Trophoblast cell (in vitro differentiated cells and primary cell): ENCODE data around the gene ENO2.

Source experiments
- DNase-seq, 2 donors: peaks; one replicate each; pipeline ENCODE4 v3.0.0-alpha.2; 2016
- H2AFZ ChIP-seq: 2 replicates; pipeline ENCODE4 v1.6.1; 2013; ENCODE audit warnings: low read length, moderate library complexity, mild to moderate bottlenecking; ENCODE audit not compliant: insufficient read depth, poor library complexity
- H2AK5ac ChIP-seq: 2 replicates; pipeline ENCODE4 v1.6.1; 2013; ENCODE audit warnings: mild to moderate bottlenecking, low read length
- H2BK120ac ChIP-seq: 2 replicates; pipeline ENCODE4 v1.6.1; 2013; ENCODE audit warnings: low read length, mild to moderate bottlenecking, moderate library complexity; ENCODE audit not compliant: insufficient read depth, poor library complexity
- H2BK12ac ChIP-seq: 2 replicates; pipeline ENCODE4 v1.6.1; 2013; ENCODE audit warnings: mild to moderate bottlenecking, low read length, moderate library complexity
- H2BK5ac ChIP-seq: 2 replicates; pipeline ENCODE4 v1.6.1; 2013; ENCODE audit warnings: low read length, low read depth, moderate library complexity, mild to moderate bottlenecking; ENCODE audit not compliant: poor library complexity
- H3K14ac ChIP-seq: 2 replicates; pipeline ENCODE4 v1.6.1; 2013; ENCODE audit warnings: mild to moderate bottlenecking, low read length
- H3K18ac ChIP-seq: 2 replicates; pipeline ENCODE4 v1.6.1; 2013; ENCODE audit warnings: mild to moderate bottlenecking, low read length
- H3K23ac ChIP-seq: 2 replicates; pipeline ENCODE4 v1.6.1; 2013; ENCODE audit warnings: low read length
- H3K27ac ChIP-seq: 2 replicates; pipeline ENCODE4 v1.5.1; 2013; ENCODE audit warnings: low read depth, mild to moderate bottlenecking, inconsistent platforms, low read length, moderate library complexity
- H3K27me3 ChIP-seq: 2 replicates; pipeline ENCODE4 v1.6.1; 2013; ENCODE audit warnings: inconsistent platforms, mild to moderate bottlenecking, low read length, moderate library complexity; ENCODE audit not compliant: insufficient read depth
- H3K36me3 ChIP-seq, 2 experiments: 1 replicate in 1 of 2; 2 replicates in 1 of 2; pipeline ENCODE4 v1.6.1; 2013; ENCODE audit warnings: low read length in 2 of 2, mild to moderate bottlenecking in 2 of 2, moderate library complexity in 1 of 2; ENCODE audit not compliant: insufficient read depth in 2 of 2, control insufficient read depth in 1 of 2
- H3K4ac ChIP-seq: 2 replicates; pipeline ENCODE4 v1.6.1; 2013; ENCODE audit warnings: low read depth, mild to moderate bottlenecking, low read length, moderate library complexity
- H3K4me1 ChIP-seq, 2 experiments: 1 replicate in 1 of 2; 2 replicates in 1 of 2; pipeline ENCODE4 v1.6.1; 2013; ENCODE audit warnings: low read length in 2 of 2, mild to moderate bottlenecking in 2 of 2, moderate library complexity in 1 of 2; ENCODE audit not compliant: insufficient read depth in 2 of 2, control insufficient read depth in 1 of 2
- H3K4me2 ChIP-seq: 2 replicates; pipeline ENCODE4 v1.6.1; 2013; ENCODE audit warnings: inconsistent platforms, mild to moderate bottlenecking, low read length, moderate library complexity
- H3K4me3 ChIP-seq: 2 replicates; pipeline ENCODE4 v1.5.1; 2013; ENCODE audit warnings: mild to moderate bottlenecking, low read depth, low read length, inconsistent platforms
- H3K79me1 ChIP-seq: one replicate; pipeline ENCODE4 v1.6.1; 2013; ENCODE audit warnings: low read length
- H3K79me2 ChIP-seq: 2 replicates; pipeline ENCODE4 v1.6.1; 2013; ENCODE audit warnings: low read length, mild to moderate bottlenecking; ENCODE audit not compliant: control insufficient read depth, insufficient read depth, poor library complexity
- H3K9ac ChIP-seq: 2 replicates; pipeline ENCODE4 v1.6.1; 2013; ENCODE audit warnings: mild to moderate bottlenecking, low read length
- H3K9me3 ChIP-seq: 2 replicates; pipeline ENCODE4 v1.6.1; 2013; ENCODE audit warnings: low read depth, mild to moderate bottlenecking, control low read depth, inconsistent platforms, low read length; ENCODE audit not compliant: insufficient read depth
- H4K12ac ChIP-seq: 2 replicates; pipeline ENCODE4 v1.6.1; 2013; ENCODE audit warnings: low read depth, mild to moderate bottlenecking, low read length, moderate library complexity
- H4K8ac ChIP-seq: 2 replicates; pipeline ENCODE4 v1.6.1; 2013; ENCODE audit warnings: low read depth, mild to moderate bottlenecking, low read length, moderate library complexity
- H4K91ac ChIP-seq: one replicate; pipeline ENCODE4 v1.6.1; 2013; ENCODE audit warnings: low read depth, mild to moderate bottlenecking, low read length, moderate library complexity
- WGBS: extraction: QIAGEN DNeasy Blood & Tissue Kit; methylation state at CpG from one replicate; pipeline ENCODE4 v1.1.7; 2013; ENCODE audit warnings: missing lambda C conversion rate; ENCODE audit not compliant: insufficient read length, insufficient coverage; ENCODE audit errors: extremely low coverage; 5-methylcytosine and 5-hydroxymethylcytosine counted together

ENO2 gene

GRCh38 chr12:6958609-6959057, 44.3 kb downstream of the ENO2 start:
- no peak overlapping the region for H3K4me2 ChIP-seq
- no peak overlapping the region for H2AFZ ChIP-seq
- peaks cover 12 to 16% of the 10 kb centered on the region in 2 experiments for H3K36me3 ChIP-seq
- peaks cover 2% of the 10 kb centered on the region for H3K9me3 ChIP-seq
- no peak overlapping the region for H3K14ac ChIP-seq
- H3K79me1 ChIP-seq, result peaks cover 23% of the 10 kb centered on the region
- WGBS, result no CpG with 5 or more reads among the region's 10 CpGs
- H3K4ac ChIP-seq, result no peak overlapping the region
- peaks cover 6 to 14% of the 10 kb centered on the region in 2 experiments for H3K4me1 ChIP-seq
- H3K18ac ChIP-seq, result no peak overlapping the region
- H2BK120ac ChIP-seq, result no peak overlapping the region
- no peak overlapping the region for H4K8ac ChIP-seq
- no peak overlapping the region for H2AK5ac ChIP-seq
- H3K79me2 ChIP-seq, result peaks cover 11% of the 10 kb centered on the region
- H3K9ac ChIP-seq, result no peak overlapping the region
- no peak overlapping the region for H3K4me3 ChIP-seq
- H4K12ac ChIP-seq, result no peak overlapping the region
- no peak overlapping the region for H2BK5ac ChIP-seq
- no peak overlapping the region for H4K91ac ChIP-seq
- H3K27me3 ChIP-seq, result no peaks in the 10 kb centered on the region
- no peak overlapping the region for H3K27ac ChIP-seq
- no peak overlapping the region for H2BK12ac ChIP-seq
- H3K23ac ChIP-seq, result no peak overlapping the region
- DNase-seq, result no peak

DNA sequence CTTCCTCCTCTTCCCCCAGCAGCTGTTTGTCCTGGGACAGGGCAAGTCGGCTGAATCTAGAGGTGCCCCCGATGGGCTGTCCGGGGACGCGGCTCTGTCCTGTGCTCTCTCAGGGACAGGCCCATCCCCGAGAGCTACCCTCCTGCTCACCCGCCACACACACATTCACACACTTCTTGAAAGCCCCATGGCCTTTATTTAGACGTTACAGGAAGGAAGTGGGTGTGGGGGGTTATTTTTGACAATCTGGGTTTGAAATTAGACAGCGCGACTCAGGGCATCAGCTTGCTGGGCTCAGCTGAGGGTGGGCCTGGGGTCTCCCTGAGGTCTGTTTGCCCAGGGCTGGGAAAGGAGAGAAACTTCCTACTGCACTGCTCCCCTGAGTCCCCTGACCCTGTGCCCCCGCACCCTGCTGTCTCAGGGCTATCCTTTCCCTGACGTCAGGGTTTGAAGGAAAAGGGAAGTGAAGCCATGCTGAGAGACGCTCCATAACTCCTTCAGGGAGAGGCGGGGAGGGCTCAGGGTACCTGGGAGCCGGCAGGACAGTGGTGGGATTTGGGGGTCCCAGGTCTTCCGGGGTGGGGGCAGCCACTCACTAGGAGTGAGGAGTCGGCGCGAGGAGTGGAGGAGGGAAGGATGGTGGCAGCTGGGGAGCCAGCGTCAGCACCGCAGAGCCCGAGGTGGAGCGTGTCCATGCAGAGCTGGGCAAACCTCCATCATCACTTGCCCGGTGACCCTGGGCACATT, 44.9 kb downstream of the ENO2 start:
- no peak overlapping the region for H2AFZ ChIP-seq
- no peak overlapping the region for H4K12ac ChIP-seq
- peaks cover 14% of the 10 kb centered on the region for H3K79me2 ChIP-seq
- H2BK5ac ChIP-seq, result no peak overlapping the region
- H3K18ac ChIP-seq, result no peak overlapping the region
- H3K4me1 ChIP-seq, result peaks cover 6 to 16% of the 10 kb centered on the region in 2 experiments
- no peak overlapping the region for H3K4me2 ChIP-seq
- H3K9me3 ChIP-seq, result peaks cover 2% of the 10 kb centered on the region
- H4K91ac ChIP-seq, result no peak overlapping the region
- peaks cover 14 to 16% of the 10 kb centered on the region in 2 experiments for H3K36me3 ChIP-seq
- peaks cover 26% of the 10 kb centered on the region for H3K79me1 ChIP-seq
- H3K14ac ChIP-seq, result no peak overlapping the region
- H2AK5ac ChIP-seq, result no peak overlapping the region
- no peak overlapping the region for H3K4me3 ChIP-seq
- no CpG with 5 or more reads among the region's 24 CpGs for WGBS
- no peak overlapping the region for H4K8ac ChIP-seq
- no peak overlapping the region for H2BK120ac ChIP-seq
- H3K9ac ChIP-seq, result no peak overlapping the region
- peak in 1 of 2 donors; percentile 21 for DNase-seq
- H3K23ac ChIP-seq, result no peak overlapping the region
- no peak overlapping the region for H2BK12ac ChIP-seq
- H3K4ac ChIP-seq, result no peak overlapping the region
- no peak overlapping the region for H3K27ac ChIP-seq
- no peaks in the 10 kb centered on the region for H3K27me3 ChIP-seq

- H4K8ac ChIP-seq, result no peak overlapping the region
- no peak overlapping the region for H3K4me3 ChIP-seq
- no peak for DNase-seq
- no peak overlapping the region for H3K23ac ChIP-seq
- no peak overlapping the region for H3K27ac ChIP-seq
- no peak overlapping the region for H3K9ac ChIP-seq
- no peak overlapping the region for H2AK5ac ChIP-seq
- H3K79me1 ChIP-seq, result peaks cover 26% of the 10 kb centered on the region
- H4K12ac ChIP-seq, result no peak overlapping the region
- H2BK12ac ChIP-seq, result no peak overlapping the region
- no CpG with 5 or more reads among the region's 26 CpGs for WGBS
- no peak overlapping the region for H2BK5ac ChIP-seq
- H2BK120ac ChIP-seq, result no peak overlapping the region
- H3K79me2 ChIP-seq, result peaks cover 19% of the 10 kb centered on the region
- no peak overlapping the region for H2AFZ ChIP-seq
- H3K18ac ChIP-seq, result no peak overlapping the region
- H3K4me1 ChIP-seq, result peaks cover 10 to 22% of the 10 kb centered on the region in 2 experiments
- H3K4ac ChIP-seq, result no peak overlapping the region
- no peak overlapping the region for H4K91ac ChIP-seq
- no peaks in the 10 kb centered on the region for H3K27me3 ChIP-seq
- H3K36me3 ChIP-seq, result peaks cover 21 to 22% of the 10 kb centered on the region in 2 experiments
- H3K4me2 ChIP-seq, result no peak overlapping the region
- peaks cover 2% of the 10 kb centered on the region for H3K9me3 ChIP-seq
- H3K14ac ChIP-seq, result no peak overlapping the region
Observed at GRCh38 chr12:6959805-6960592, 45.6 kb downstream of the ENO2 start.

- Histone ChIP-seq H2BK12ac (peak overlapping the region; percentile 8), H4K12ac (no peak overlapping the region), H3K36me3 (peaks cover 25 to 27% of the 10 kb centered on the region in 2 experiments), H3K4ac (no peak overlapping the region), H2AFZ (no peak overlapping the region), H3K79me2 (peaks cover 19% of the 10 kb centered on the region), H3K23ac (no peak overlapping the region), H3K27ac (no peak overlapping the region), H2BK5ac (no peak overlapping the region), H4K91ac (peak overlapping the region; percentile 99), H3K4me1 (peaks cover 10 to 22% of the 10 kb centered on the region in 2 experiments), H3K4me3 (no peak overlapping the region), H3K14ac (no peak overlapping the region), H3K9me3 (peaks cover 2% of the 10 kb centered on the region), H2AK5ac (no peak overlapping the region), H3K18ac (no peak overlapping the region), H2BK120ac (no peak overlapping the region), H3K79me1 (peaks cover 26% of the 10 kb centered on the region), H3K9ac (no peak overlapping the region), H3K4me2 (no peak overlapping the region), H4K8ac (peak overlapping the region; percentile 87), H3K27me3 (no peaks in the 10 kb centered on the region)
- peak in 1 of 2 donors; percentile 18 for DNase-seq
- no CpG with 5 or more reads among the region's 13 CpGs for WGBS
Observed at GRCh38 chr12:6960593-6961277, 46.4 kb downstream of the ENO2 start.
